ENCODE measurements around the gene MINAR2.

The MINAR2 gene

GRCh38 chr5:129773376-129773775 lies 25.5 kb downstream of the MINAR2 start:
- no peak for DNase-seq

- no peak for DNase-seq
Observed at GRCh38 chr5:129781594-129781993, 33.7 kb downstream of the MINAR2 start.

- DNase-seq: no peak
Observed at GRCh38 chr5:129803403-129803802, 55.5 kb downstream of the MINAR2 start.

- no peak for DNase-seq
Observed at GRCh38 chr5:129804705-129805104, 56.8 kb downstream of the MINAR2 start.

- no peak for DNase-seq
Observed at GRCh38 chr5:129807162-129807814, 59.4 kb downstream of the MINAR2 start.
